Suppressor macrophage treated with lipopolysaccharide for 4 hours (primary cell): ENCODE results near the gene UBE2L5.
"Not testable (repeated sequence)": the region's sequence is repeated elsewhere in the genome, so short reads cannot be mapped to it uniquely, and the experiment has no call there.

ENCODE experiments used
- DNase-seq: peaks from one replicate; pipeline ENCODE4 v3.0.0-alpha.2; 2020

Gene UBE2L5

DNA sequence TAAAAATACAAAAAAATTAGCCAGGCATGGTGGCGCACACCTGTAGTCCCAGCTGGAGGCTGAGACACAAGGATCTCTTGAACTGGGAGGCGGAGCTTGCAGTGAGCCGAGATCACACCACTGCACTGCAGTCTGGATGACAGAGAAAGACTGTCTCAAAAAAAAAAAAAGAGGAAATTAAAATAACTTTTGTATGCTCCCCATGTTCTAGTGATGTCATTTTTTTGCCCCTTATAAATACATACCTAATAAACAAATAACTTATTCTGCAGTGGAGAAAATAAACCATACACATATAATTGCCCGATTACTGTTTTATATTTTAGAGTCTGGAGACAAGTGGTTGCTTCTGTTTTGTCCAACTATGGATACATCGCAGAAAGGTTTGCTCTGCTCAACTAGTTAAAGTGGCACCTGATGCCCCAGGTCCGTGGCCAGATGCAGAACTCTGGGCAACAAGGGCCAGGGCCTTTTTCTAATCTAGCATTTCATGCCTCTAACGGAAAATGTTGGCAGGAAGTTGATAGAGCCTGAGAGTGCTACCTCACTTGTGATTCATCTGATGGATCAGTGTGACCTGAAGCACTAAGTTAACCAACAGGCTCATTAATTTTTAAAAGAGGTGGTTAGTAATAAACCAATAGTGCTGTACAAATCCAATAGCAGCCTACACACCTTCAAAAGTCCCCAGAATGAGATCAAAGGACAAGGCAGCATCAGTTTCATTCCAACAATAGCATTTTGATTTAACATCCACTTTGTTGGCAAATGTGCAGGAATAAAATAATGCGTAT is 18.8 kb downstream of the UBE2L5 start:
- DNase-seq, result no peak

DNA sequence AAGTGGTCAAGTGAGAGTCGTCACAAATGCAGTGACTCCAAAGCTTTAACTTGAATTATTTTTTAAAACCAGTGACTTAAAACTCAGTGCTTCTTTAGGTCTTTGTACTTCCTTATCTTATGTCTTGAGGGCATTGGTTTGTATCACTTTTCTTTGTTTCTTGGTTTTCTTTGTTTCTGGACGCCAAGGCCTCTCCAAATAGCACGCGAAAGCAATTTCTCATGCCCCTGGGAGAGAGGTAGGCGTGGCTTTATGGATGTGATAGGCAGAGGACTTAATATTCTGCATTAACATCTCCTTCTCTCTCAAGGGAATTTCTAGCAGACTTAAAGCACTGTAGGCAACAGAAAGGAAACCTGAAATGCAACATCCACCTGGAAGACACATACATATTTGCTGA is 20.6 kb downstream of the UBE2L5 start:
- DNase-seq, result no peak

DNA sequence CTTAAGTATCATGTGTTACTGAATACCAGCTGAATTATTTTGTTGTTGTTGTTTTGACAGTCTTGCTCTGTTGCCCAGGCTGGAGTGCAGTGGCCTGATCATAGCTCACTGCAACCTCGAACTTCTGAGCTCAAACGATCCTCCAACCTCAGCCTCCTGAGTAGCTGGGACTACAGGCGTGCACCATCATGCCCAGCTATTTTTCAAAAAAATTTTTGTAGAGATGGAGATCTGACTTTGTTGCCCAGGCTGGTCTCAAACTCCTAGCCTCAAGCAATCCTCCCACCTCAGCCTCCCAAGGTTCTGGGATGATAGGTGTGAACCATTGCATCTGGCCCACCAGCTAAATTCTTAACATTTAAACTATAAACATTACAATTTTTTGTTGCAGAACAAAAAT is 21.2 kb downstream of the UBE2L5 start:
- DNase-seq, result not testable (repeated sequence)

DNA sequence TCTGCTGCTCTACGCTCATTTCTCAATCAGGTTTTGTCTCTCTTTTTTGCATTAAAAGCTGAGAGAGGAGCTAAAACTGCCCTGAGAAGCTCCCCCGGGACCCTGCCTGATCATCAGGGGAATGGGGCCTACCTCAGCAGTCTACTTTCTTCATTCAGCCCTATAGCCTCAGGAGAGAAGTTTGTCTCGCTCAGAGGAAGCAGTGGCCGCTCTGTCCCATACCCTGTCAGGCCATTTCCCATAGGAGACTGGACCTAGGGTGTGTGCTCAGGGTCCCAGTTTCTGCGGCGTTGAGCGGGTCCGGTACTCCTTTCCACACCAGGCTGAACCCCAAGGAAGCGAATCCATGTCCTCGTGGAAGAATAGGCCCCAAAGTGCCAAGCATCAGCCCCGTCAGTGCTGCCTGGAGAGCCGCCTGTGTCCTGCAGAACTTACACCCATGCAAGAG is 21.7 kb downstream of the UBE2L5 start:
- DNase-seq, result no peak

DNA sequence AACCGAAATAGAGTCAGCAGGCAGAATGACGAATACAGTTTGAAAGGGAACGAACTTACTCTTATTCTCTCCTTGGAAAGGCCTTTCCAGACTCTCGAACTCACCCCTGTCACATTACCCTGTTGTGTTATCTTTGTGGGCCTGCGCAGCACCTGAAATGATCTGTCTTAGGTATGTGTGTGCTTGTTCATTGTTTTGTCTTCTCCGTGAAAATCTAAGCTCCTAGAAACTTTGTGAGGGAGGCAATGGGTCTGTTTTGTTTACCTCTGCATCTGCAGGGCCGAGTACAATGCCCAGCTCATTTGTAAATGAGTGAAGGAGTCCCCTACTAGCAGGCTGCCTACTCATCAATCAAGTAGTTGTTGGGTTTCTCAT is 23.8 kb downstream of the UBE2L5 start:
- no peak for DNase-seq

DNA sequence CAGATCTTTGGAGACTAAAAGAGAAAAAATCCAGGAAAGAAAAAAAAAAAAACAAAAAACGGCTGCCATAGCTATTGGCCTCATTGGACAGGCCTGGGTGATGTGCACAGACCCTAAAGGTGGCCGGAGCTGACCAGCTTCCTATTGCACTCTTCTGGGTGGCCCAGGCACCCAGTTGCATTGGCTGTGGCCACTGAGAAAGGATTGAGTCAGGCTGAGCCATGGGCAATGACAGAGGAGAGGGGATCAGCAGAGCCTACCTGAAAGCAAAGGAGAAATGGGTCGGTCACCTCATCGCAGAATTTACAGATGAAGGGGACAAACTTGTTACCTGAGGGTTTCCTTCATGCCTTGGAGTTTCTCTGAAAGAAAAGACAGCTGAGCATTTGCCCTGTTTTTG is 26.1 kb downstream of the UBE2L5 start:
- DNase-seq, result no peak

DNA sequence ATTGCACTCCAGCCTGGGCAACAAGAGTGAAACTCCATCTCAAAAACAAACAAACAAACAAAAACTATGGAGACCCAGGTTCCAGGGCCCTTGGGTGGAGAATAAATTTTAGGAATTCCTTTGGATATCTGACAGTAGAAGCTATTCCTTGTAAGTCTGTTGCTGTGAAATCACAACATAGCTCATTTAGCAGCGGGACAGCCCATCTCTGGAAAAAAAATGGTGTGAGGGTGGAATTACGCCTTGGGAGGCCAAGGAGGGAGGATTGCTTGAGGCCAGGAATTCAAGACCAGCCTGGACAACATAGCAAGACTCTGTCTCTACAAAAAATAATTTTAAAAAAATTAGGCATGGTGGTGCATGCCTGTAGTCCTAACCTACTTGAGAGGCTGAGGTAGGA is 27.8 kb downstream of the UBE2L5 start:
- no peak for DNase-seq

DNA sequence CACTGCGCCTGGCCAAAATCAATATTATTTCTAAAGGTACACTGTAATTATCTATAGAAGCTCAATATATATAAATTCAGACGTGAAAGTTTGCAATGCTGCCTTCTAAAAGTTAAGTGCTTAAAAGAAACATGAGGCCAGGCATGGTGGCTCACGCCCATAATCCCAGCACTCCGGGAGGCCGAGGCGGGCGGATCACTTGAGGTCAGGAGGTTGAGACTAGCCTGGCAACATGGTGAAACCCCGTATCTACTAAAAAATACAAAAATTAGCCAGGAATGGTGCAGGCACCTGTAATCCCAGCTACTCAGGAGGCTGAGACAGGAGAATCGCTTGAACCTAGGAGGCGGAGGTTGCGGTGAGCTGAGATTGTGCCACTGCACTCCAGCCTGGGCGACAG is 29.2 kb downstream of the UBE2L5 start:
- not testable (repeated sequence) for DNase-seq

DNA sequence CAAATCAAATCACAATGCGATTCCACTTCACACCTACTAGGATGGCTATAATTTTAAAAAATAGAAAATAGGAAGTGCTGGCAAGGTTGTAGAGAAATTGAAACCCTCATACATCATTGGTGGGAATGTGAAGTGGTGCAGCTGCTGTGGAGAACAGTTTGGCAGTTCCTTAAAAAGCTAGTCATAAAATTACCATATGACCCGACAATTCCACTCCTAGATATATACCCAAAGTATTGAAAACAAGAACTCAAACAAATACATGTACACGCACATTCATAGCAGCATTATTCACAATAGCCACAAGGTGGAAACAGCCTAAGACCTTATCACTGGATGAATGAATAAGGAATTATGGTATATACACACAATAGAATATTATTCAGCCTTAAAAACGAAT is 31.4 kb downstream of the UBE2L5 start:
- DNase-seq, result peak; percentile 51

DNA sequence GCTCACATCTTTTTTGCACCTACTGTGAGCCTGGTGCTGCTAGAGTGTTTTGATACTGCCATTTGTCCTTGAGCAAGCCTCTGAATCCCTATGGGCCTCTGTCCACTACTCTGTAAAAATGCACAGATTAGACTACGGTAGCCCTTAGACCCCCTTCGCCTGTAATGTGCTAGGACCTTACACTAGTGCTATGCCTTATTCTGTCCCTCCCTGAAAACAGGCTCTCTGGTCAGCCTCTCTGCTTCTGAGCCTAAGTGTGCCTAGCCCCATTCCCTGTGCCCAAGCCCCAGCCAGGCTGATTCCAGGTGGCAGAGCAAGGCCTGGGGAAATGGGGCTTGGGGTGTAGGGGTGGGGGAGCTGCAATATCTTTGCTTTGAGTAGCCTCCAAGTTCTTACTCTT is 32.7 kb downstream of the UBE2L5 start:
- DNase-seq, result no peak

DNA sequence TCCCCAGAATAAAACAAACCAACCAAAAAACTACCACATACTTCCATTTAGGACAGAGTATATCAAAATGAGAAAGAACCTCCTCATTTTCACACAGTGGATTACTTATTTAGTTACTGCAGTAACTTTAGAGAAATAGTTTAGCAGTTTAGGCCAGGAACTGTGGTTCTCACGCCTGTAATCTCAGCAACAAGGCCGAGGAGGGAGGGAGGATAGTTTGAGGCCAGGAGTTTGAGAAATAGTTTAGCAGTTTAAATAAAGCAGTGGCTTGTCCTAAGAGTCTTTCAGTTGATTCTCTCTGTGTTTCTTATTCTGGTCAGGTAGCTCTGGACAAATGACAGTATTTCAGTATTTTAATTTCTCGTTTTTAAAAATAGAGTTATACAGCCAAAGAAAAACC is 34.0 kb downstream of the UBE2L5 start:
- no peak for DNase-seq

DNA sequence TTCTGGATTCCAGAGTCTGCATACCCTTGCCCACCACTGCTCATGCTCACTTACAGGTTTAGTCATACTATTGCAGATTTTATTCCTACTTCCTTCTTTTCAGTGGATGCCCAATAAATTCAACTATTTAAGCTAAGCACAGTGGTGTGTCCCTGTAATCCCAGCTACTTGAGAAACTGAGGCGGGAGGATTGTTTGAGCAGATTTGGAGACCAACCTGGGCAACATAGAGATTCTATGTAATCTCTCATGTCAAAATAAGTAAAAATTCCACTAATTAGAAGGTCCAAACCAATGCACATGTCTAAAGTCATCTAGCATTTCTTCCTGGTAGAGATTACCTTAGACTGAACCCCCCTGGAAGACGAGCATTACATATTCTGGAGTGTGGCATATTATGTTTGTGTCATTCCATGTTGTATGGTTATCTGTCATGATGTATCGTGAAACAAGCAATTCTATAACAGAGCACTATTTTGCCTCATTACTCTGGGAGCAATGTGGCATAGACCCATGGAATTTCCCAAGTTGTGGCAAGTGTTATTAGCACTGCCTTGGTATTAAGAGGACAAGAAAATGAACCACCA is 35.1 kb downstream of the UBE2L5 start:
- no peak for DNase-seq

DNA sequence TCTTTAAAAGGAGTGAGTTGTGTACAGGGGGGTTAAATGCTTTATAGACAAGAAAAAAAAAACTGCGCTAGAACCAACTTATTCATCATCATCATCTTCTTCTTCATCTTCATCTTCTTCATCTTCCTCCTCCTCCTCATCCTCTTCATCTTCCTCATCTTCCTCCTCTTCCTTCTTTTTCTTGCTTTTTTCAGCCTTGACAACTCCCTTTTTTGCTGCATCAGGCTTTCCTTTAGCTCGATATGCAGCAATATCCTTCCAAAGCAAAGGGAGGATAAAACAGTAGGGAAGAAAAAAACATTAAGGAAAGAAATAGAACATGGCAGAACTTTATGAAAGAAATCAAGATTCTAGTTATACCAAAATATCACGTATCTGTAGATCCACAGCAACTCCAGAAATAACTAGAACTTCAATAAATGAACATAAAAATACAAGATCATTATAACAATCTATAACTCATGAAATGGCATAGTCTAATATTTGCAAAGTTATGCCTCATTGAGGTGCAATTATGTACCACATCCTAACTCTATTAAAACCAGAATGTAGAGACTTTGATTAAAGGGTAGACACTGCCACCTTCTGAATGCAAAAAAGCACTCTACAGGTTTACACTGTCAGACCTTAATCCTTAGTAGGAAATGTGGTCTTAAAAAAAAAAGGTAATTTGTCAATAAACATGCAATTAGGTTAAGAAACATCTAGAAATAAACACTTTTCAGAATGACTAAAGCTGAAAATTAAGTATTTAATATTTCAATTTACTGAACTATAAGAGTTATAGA is 39.2 kb downstream of the UBE2L5 start:
- DNase-seq, result peak; percentile 20

DNA sequence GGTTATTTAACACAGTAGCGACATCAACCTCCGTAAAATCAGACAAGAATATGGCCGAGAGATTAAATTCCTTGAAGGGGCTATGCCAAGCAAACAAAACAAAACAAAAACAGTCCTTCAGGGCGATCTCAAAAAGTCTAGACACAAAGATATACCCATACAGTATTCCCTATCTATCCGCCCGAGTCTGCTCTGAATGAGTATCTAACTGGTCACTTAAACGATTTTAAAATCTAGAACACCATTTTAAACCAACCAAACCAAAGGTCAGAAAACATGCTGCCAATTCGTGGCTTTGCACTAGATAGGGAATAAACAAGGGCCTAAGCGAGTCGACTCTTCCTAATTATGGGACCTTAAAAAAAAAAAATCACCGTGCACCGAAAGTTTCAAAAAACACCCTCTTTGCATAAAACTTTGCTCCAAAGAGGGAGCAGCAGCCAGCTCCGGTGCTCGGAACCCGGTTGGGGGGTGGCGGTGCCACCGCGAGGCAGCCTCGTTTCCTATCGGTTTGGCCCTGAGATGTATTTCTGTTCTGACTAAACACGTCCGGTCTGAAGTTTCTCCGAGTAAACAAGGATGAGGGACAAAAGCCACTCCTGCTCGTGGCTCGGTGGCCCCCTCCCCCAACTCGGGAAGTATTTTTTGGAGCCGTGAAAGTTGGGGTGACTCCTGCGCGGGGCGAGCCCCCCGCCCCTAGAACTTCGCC is 41.6 kb downstream of the UBE2L5 start:
- DNase-seq, result peak; percentile 58

DNA sequence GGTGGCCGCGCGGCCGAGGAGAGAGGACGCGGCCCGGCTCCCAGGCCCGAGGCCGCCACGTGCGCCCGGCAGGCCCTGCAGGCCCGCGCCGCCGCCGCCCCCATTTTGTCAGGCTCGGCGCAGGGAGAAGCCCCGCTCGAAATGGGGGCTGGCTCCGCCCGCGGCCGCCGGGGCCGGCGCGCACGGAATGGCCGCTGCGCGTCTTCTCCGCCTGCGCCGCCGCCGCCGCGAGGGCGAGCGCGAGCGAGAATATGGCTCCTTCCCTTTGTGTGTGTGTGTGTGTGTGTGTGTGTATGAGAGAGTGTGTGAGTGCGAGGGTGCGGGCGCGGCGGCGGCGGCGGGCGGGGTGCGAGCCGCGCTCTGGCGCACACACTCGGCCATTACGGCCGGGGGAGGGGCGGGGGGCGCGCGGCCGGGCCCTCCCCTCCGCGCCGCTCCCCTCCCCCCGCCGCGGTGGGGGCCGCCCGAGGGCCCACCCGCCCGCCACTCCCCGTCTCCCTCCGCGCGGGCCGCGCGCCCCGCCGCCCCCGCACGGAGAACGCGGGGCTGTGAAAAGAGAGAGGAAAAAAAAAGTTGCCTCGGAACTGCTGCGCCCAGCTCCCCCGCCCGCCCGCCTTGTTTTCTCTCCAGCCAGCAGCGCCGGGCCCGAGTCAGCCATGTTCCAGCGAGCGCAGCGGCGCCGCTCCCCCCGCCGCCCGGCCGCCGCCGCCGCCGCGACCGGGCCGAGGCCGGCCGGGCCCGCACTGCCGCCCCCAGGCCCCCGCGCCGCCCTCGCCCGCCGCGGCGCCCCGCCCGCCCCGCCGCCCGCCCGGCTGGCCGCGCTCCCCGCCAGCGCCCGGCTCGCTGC is 42.4 kb downstream of the UBE2L5 start:
- DNase-seq, result peak; percentile 72

DNA sequence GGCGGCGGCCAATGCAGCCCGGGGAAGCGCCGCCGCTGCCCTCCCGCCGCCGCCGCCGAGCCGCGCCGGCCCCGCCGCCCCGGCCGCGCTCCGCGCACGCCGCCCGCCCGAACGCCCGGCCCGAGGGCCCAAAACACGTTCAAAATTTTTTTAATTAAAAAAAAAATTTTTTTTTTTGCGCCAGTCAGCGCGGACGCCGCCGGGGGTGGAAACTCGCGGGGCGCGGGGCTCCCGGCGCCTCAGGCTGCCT is 43.0 kb downstream of the UBE2L5 start:
- DNase-seq, result no peak

DNA sequence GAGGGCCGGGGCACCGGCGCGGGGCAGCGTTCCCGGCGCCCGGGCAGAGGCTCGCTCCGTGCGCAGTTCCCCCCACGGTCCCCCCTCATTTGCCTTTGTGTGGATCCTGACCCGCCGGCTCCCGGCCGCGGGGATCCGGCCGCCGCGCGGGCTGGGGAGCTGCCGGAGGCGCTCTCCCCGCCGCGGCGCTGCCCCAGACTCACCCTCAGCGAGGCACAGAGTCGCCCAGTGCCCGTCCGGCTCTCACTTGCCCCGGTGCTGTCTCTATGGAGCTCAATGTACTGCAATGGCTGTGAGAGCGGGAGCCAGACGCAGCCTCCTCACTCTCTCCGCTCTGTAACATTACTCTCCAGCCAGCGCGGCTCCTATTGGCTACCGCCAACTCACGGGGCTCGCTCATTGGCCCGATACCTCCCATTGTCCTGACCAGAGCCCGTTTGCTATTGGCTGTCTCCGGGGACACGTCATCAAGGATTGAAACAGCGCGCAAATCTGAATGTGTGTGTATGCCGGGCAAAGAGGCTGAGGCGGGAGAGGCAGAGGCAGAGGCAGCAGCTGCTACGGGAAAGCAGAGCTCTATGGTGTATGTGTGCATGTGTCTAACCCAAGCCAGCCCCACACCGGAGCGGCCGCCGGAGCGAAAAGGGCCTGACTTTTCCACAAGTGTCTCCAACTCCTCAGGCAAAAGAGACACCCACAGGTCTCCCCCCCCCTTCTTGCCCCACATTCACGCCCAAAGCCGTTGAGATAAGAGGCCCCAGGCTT is 43.5 kb downstream of the UBE2L5 start, which contains the start of gene HMGB1:
TSS of gene HMGB1 (minus strand) at position 344 of the 765 bp plus-strand sequence. CDS start 2,256 bp downstream, outside the sequence.
- peak; percentile 99 for DNase-seq

DNA sequence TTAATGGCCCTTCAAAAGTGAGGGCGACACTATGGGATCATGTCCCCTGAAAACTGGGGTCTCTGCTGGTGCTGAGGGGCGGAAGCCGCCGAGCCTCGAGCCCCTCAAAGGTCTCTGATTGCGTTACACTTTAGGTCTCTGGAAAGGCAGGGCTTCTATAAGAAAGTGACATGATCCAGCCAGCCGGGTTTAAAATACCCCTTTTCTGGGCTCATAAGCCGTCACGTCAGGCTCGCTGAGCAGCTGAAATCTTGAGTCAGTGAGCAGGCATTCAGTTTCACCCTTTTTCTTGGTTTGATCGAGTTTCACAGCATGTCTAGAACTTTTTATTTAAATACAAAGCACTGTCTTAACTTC is 44.0 kb downstream of the UBE2L5 start:
- no peak for DNase-seq

DNA sequence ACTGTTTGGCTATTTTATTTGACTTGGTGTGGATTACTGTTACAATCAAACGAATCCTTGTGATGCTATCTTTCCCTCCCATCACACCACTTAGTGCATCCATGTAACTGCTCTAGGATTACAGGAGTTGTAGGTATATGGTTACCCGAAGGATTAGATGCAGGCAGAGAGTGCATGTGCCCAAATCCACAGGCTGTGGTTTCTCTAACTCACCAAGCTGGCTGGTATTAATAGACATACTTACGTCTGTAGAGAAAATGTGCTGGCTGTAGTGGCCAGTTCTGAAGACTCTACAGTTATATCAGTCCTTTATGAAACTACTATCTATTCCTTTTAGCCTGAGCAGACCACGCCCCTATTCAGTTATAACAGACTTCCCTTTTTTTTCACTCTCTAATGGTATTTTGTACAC is 44.6 kb downstream of the UBE2L5 start:
- peak; percentile 54 for DNase-seq

DNA sequence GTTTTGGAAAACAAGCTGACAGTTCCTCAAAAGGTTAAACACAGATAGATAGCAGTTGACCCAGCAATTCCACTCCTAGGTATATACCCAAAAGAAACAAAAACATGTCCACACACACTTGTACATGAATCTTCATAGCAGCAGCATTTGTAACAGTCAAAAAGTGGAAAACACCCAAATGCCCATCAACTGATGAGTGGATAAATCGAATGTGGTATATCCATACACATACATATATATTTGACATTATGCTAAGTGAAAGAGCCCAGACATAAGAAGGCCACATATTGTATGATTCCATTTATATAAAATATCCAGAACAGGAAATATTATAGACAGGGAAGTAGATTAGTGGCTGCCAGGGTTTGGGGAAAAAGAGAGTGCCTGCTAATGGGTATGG is 51.4 kb downstream of the UBE2L5 start:
- DNase-seq, result no peak

DNA sequence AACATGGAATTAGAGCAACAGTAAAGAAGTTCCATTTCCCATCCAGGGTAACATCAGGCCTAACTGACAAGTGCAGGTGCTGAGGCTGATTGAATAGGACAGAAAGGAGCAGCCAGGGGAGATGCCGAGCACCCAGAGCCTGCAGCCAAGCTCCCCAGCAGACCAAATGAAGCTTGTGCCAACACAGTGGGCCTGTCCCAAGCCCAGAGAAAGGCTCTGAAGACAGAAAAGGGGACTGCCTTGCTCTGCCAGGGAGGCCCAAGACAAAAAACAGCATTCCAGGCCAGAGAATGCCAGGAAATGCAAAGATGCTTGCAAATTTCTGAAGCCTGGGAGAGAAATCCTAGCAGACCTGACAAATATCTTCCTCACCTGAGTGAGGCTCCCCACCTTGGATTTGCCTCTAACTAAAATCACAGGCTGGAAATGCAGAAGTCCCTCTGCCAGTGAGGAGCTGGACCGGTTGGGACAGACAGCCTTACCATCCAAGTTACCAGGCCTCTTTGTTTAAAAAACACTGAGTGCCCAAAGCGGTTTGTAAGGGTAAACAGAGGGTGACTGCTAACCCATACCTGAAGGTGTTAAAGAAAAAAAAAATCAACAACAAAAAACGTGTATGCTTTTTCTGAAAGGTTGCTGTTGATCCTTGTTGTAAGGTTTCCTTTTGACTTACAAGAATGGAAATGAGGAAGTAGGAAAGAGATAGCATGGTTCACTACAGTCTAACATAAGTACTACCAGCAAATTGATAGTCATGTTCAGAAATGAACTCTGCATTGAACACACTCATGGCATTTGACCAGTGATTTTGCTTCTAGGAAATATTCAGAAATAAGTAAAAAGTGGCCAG is 55.3 kb downstream of the UBE2L5 start:
- DNase-seq, result peak; percentile 16
